HFF-Myc (cell line): ENCODE results near the gene NR2F1.

Experiments
- DNase-seq: peaks from one replicate; pipeline ENCODE4 v3.0.0-alpha.2; 2011; ENCODE audit warnings: low read depth; ENCODE audit errors: extremely low read depth
- H3K4me3 ChIP-seq: replicated peaks from 2 replicates; pipeline ENCODE4 v1.5.1; 2011; ENCODE audit warnings: low read depth, mild to moderate bottlenecking, control low read depth, low read length
- TF ChIP-seq, protein P1 (sequence below): IDR thresholded peaks from 2 replicates; pipeline ENCODE4 v1.5.1; 2012; ENCODE audit warnings: mild to moderate bottlenecking, low read depth, low read length, control low read depth; ENCODE audit errors: missing control alignments

The NR2F1 gene

GRCh38 chr5:93635991-93636390 lies 53.0 kb downstream of the NR2F1 start:
- H3K4me3 ChIP-seq: no peak overlapping the region
- TF ChIP-seq, protein P1, sequence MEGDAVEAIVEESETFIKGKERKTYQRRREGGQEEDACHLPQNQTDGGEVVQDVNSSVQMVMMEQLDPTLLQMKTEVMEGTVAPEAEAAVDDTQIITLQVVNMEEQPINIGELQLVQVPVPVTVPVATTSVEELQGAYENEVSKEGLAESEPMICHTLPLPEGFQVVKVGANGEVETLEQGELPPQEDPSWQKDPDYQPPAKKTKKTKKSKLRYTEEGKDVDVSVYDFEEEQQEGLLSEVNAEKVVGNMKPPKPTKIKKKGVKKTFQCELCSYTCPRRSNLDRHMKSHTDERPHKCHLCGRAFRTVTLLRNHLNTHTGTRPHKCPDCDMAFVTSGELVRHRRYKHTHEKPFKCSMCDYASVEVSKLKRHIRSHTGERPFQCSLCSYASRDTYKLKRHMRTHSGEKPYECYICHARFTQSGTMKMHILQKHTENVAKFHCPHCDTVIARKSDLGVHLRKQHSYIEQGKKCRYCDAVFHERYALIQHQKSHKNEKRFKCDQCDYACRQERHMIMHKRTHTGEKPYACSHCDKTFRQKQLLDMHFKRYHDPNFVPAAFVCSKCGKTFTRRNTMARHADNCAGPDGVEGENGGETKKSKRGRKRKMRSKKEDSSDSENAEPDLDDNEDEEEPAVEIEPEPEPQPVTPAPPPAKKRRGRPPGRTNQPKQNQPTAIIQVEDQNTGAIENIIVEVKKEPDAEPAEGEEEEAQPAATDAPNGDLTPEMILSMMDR: no peak
- DNase-seq: no peak

- TF ChIP-seq, protein P1: no peak
- DNase-seq: no peak
- H3K4me3 ChIP-seq: no peak overlapping the region
These were observed 53.8 kb downstream of the NR2F1 start for GRCh38 chr5:93636837-93637236.

GRCh38 chr5:93637697-93638096 lies 54.7 kb downstream of the NR2F1 start:
- DNase-seq: no peak
- TF ChIP-seq, protein P1: no peak
- no peak overlapping the region for H3K4me3 ChIP-seq

DNA sequence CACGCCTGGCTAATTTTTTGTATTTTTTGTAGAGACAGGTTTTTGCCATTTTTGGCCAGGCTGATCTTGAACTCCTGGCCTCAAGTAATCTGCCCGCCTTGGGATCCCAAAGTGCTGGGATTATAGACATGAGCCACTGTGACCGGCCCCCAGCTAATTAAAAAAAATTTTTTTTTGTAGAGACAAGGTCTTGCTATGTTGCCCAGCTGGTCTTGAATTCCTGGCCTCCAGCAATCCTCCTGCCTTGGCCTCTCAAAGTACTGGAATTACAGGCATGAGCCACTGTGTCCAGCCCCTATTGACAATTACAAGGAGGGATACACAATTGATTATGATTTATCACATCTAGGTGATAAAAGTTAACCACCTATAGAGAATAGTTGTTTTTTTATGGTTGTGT lies 59.5 kb downstream of the NR2F1 start:
- TF ChIP-seq, protein P1: no peak
- H3K4me3 ChIP-seq: no peak overlapping the region
- DNase-seq: no peak
